Hepatocyte (in vitro differentiated cells): ENCODE results near the gene FXYD2. TPM values are rescaled to one million over a fixed set of nuclear protein-coding genes. Genes with fewer than 3 reads are reported as not detected.

Source experiments
- DNase-seq: peaks from one replicate; pipeline ENCODE4 v3.0.0-alpha.2; 2016; ENCODE audit warnings: low spot score
- H2AFZ ChIP-seq: fragments of 200-600 bp; sonication (generic); 2 replicates; pipeline ENCODE4 v1.6.0; 2016; ENCODE audit warnings: antibody characterized with exemption, mild to moderate bottlenecking
- H3K27ac ChIP-seq: fragments of 200-600 bp; sonication (generic); 2 replicates; pipeline ENCODE4 v1.5.1; 2016; ENCODE audit warnings: mild to moderate bottlenecking
- H3K27me3 ChIP-seq: fragments of 200-600 bp; sonication (generic); 2 replicates; pipeline ENCODE4 v1.6.1; 2016
- H3K36me3 ChIP-seq: fragments of 200-600 bp; sonication (generic); replicated peaks from 2 replicates; pipeline ENCODE4 v1.5.1; 2016; ENCODE audit warnings: low read depth; ENCODE audit not compliant: insufficient read depth
- H3K4me1 ChIP-seq: fragments of 200-600 bp; sonication (generic); 2 replicates; pipeline ENCODE4 v1.5.1; 2016; ENCODE audit warnings: mild to moderate bottlenecking, moderate library complexity; ENCODE audit not compliant: insufficient read depth
- H3K4me2 ChIP-seq: fragments of 200-600 bp; sonication (generic); 2 replicates; pipeline ENCODE4 v1.6.0; 2016
- H3K4me3 ChIP-seq: fragments of 200-600 bp; sonication (generic); 2 replicates; pipeline ENCODE4 v1.5.1; 2016; ENCODE audit warnings: mild to moderate bottlenecking
- H3K79me2 ChIP-seq: fragments of 200-600 bp; sonication (generic); 2 replicates; pipeline ENCODE4 v1.6.0; 2017; ENCODE audit warnings: mild to moderate bottlenecking
- H3K9me2 ChIP-seq: fragments of 200-600 bp; sonication (generic); replicated peaks from 2 replicates; pipeline ENCODE4 v1.6.0; 2017; ENCODE audit warnings: mild to moderate bottlenecking; ENCODE audit not compliant: insufficient read depth
- H3K9me3 ChIP-seq: fragments of 200-600 bp; sonication (generic); 2 replicates; pipeline ENCODE4 v1.5.1; 2016; ENCODE audit warnings: low read depth, mild to moderate bottlenecking
- H4K20me1 ChIP-seq: fragments of 200-600 bp; sonication (generic); 2 replicates; pipeline ENCODE4 v1.6.0; 2016; ENCODE audit warnings: mild to moderate bottlenecking; ENCODE audit not compliant: insufficient read depth, poor library complexity, severe bottlenecking
- EZH2 ChIP-seq: fragments of 200-600 bp; sonication (generic); IDR thresholded peaks from 2 replicates; pipeline ENCODE4 v1.6.1; 2016; ENCODE audit warnings: antibody characterized with exemption, mild to moderate bottlenecking, borderline replicate concordance
- EZH2phosphoT487 ChIP-seq: fragments of 200-600 bp; sonication (generic); IDR thresholded peaks from one replicate; pipeline ENCODE4 v1.6.1; 2018; ENCODE audit warnings: antibody characterized with exemption, mild to moderate bottlenecking, low read depth, moderate library complexity; ENCODE audit not compliant: unreplicated experiment, severe bottlenecking
- WGBS: methylation state at CpG from one replicate; pipeline ENCODE4 v1.1.6; 2016; ENCODE audit warnings: low lambda C conversion rate; ENCODE audit errors: missing lambda C conversion rate; 5-methylcytosine and 5-hydroxymethylcytosine counted together
- polyA plus RNA-seq: library from polyadenylated mRNA; unstranded; fragments of >200 nt; fragmentation: Nextera tagmentation; extraction: Ambion mirVana; gene quantifications from 2 replicates; pipeline ENCODE4 v1.2.1, GENCODE V29; 2016
- total RNA-seq: library from RNA; depleted of rRNA; stranded (reverse); fragments of >200 nt; gene quantifications from 2 replicates; pipeline ENCODE4 v1.2.3, GENCODE V29; 2014
- TF ChIP-seq, protein P1 (sequence below): fragments of 200-600 bp; sonication (generic); IDR thresholded peaks from 2 replicates; pipeline ENCODE4 v1.5.1; 2016; ENCODE audit warnings: antibody characterized with exemption, mild to moderate bottlenecking; ENCODE audit not compliant: poor library complexity

FXYD2 gene
- 72.7 and 100 TPM in 2 replicates for total RNA-seq
- 93.8 and 97.7 TPM in 2 replicates for polyA plus RNA-seq

DNA sequence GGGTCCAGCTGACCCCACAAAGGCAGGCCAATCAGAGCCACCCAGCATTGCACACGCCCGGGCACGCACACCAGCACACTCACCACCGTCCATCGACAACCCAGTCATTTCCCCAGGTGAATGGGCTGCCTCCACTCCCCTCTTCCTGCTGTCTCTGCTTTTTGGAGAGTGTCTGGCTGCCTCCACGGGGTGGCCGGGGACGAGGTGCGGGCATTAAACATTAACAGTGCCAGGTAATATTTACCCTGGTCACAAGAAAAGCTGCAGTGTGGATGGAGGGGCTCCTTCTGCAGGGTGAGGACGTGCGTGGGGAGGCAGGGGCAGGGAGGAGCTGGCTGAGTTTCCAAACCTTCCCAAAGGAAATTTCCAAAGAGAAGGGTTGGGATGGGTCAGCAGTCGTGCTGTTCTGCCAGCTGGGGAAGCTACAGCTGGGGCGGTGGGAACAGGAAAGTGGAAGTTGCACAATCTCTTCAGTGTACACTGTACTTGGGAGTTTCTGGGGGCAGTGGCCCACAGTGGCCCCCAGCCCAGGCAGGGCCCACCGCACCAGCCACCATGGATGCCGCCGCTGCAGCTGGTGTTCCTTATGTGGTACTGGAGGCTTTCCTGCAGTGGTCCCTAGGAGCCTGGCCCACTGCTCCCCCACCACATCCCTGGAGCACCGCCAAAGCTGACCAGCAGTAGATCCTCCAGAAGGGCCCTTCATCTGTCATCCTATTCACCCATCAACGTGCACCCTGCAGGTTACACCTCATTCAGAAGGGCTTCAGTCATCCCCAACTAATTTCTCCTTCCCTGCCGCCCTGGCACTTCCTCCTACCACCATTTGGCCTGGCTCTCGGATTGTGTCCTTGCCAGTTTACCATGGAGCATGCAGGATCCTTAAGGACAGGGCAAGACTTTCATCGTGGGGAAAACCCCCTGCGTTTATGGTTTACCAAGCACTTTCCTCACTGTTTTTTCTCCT is at the start of gene FXYD2:
FXYD2 (minus strand) TSS at position 174 of the 967 bp plus-strand sequence; CDS start at position 108, 66 bp downstream.
- no peaks in the 10 kb centered on the region for H3K9me2 ChIP-seq
- TF ChIP-seq EZH2phosphoT487 (no peak), EZH2 (no peak)
- TF ChIP-seq, protein P1, sequence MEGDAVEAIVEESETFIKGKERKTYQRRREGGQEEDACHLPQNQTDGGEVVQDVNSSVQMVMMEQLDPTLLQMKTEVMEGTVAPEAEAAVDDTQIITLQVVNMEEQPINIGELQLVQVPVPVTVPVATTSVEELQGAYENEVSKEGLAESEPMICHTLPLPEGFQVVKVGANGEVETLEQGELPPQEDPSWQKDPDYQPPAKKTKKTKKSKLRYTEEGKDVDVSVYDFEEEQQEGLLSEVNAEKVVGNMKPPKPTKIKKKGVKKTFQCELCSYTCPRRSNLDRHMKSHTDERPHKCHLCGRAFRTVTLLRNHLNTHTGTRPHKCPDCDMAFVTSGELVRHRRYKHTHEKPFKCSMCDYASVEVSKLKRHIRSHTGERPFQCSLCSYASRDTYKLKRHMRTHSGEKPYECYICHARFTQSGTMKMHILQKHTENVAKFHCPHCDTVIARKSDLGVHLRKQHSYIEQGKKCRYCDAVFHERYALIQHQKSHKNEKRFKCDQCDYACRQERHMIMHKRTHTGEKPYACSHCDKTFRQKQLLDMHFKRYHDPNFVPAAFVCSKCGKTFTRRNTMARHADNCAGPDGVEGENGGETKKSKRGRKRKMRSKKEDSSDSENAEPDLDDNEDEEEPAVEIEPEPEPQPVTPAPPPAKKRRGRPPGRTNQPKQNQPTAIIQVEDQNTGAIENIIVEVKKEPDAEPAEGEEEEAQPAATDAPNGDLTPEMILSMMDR = no peak
- WGBS = 78% methylated on average over 22 of the region's 22 CpGs
- H4K20me1 ChIP-seq = no peaks in the 10 kb centered on the region
- H2AFZ ChIP-seq = no peak within 1 kb of the TSS
- no peaks in the 10 kb centered on the region for H3K9me3 ChIP-seq
- peaks cover 32% of the 10 kb centered on the region for H3K4me1 ChIP-seq
- H3K4me3 ChIP-seq = no peak within 1 kb of the TSS
- no peaks in the 10 kb centered on the region for H3K79me2 ChIP-seq
- H3K27me3 ChIP-seq = no peaks in the 10 kb centered on the region
- H3K27ac ChIP-seq = peak within 1 kb of the TSS; percentile 30
- peak within 1 kb of the TSS; percentile 46 for H3K4me2 ChIP-seq
- H3K36me3 ChIP-seq = no peaks in the 10 kb centered on the region
- DNase-seq = no peak

DNA sequence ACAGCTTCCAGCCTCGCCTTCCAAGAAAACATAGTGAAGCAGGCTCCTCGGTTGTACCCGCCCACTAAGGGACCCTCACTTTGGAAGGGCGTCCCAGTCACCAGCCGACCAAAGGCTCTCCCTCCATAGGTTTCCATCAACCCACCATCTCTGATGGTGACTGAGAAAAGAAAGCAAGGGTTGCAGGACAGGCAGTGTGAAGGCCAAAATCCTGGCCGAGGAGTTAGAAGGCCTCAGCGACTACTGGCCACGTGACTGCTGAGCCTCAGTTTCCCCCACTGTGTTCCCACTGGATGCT is 49.2 kb upstream of the FXYD2 start:
- no peak for DNase-seq
- Histone ChIP-seq H3K4me2 (no peak overlapping the region), H4K20me1 (no peaks in the 10 kb centered on the region), H2AFZ (no peak overlapping the region), H3K27me3 (peaks cover 38% of the 10 kb centered on the region), H3K9me2 (no peaks in the 10 kb centered on the region), H3K4me3 (no peak overlapping the region), H3K36me3 (no peaks in the 10 kb centered on the region), H3K4me1 (peaks cover 34% of the 10 kb centered on the region), H3K79me2 (no peaks in the 10 kb centered on the region), H3K27ac (no peak overlapping the region), H3K9me3 (no peaks in the 10 kb centered on the region)
- no peak for TF ChIP-seq EZH2phosphoT487
- TF ChIP-seq, protein P1 = no peak
- TF ChIP-seq EZH2 = no peak
- 94% methylated on average over 8 of the region's 8 CpGs for WGBS

DNA sequence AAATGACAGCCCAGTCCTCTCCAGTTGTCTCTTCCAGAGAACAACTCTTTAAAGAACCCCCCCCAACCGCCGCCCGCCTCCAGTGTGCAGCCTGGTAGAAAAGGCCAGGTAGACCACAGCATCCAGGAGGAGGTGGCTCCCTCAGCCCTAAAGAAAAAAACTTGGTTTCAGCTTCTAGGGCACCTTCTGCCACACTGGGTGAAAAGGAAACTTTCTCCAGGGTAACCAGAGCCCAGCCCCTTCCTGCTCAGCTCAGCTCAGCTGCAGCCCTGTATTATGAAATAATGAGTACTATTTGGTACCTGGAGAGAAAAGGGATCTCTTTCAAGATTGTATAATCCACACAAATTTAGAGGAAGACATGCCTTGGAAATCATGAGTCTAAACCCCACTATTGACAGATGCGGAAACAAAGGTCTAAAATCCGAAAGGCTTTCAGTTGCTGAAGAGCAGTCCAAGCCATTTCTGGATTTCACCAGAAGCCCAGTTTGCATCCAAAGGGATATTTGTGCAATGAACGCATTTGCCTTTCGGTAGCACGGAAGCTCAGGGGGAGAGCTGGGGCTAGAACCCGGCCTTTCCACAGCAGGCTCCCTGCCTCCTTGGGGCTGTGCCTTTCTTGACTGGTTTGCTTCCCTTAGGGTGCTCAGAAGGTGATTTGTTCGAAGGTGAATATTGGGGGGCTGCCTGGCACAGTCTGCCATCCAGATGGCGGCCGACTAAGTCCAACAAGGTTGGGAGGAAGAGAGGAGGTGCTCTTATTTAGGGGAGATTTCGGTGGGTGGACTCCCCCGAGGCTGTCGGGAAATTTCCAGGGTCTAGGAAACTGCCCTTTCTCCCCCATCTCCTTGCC is 48.7 kb upstream of the FXYD2 start:
- Histone ChIP-seq H3K27me3 (peaks cover 32% of the 10 kb centered on the region), H3K79me2 (no peaks in the 10 kb centered on the region), H3K4me3 (no peak overlapping the region), H3K4me1 (peaks cover 34% of the 10 kb centered on the region), H3K27ac (no peak overlapping the region), H2AFZ (no peak overlapping the region), H3K9me3 (no peaks in the 10 kb centered on the region), H3K36me3 (no peaks in the 10 kb centered on the region), H4K20me1 (no peaks in the 10 kb centered on the region), H3K9me2 (no peaks in the 10 kb centered on the region), H3K4me2 (no peak overlapping the region)
- TF ChIP-seq, protein P1 = no peak
- WGBS = 96% methylated on average over 15 of the region's 15 CpGs
- no peak for DNase-seq
